WTC11 (cell line): ENCODE results near the gene PTPRU. TPM values are rescaled to one million over a fixed set of nuclear protein-coding genes. Genes with fewer than 3 reads are reported as not detected.
"Not testable (repeated sequence)": the region's sequence is repeated elsewhere in the genome, so short reads cannot be mapped to it uniquely, and the experiment has no call there.

Experiments used
- ATAC-seq: fragments of 200-7000 bp; cut with Tn5 transposase; 2 replicates; pipeline ENCODE4 v1.10.0; 2021; ENCODE audit warnings: mild to moderate bottlenecking, moderate library complexity
- CTCF ChIA-PET: fragments of 300-600 bp; sonication (Branson Sonifier 250); formaldehyde crosslinking; loops from one replicate; lab custom pipeline; 2021; ENCODE audit warnings: antibody characterized with exemption; lab: Charles Lee
- POLR2A ChIA-PET: fragments of 350-600 bp; sonication (Branson Sonifier 250); formaldehyde crosslinking; loops from one replicate; lab custom pipeline; 2021; ENCODE audit warnings: antibody characterized with exemption; lab: Charles Lee
- DNase-seq: peaks from one replicate; pipeline ENCODE4 v3.0.0; 2021; ENCODE audit warnings: low spot score
- H3K27ac Mint-ChIP-seq: 2 replicates; pipeline ENCODE4 v1.8.0; 2021; ENCODE audit warnings: mixed read lengths
- H3K27me3 Mint-ChIP-seq: 2 replicates; pipeline ENCODE4 v1.8.0; 2021; ENCODE audit warnings: low read depth, mild to moderate bottlenecking, moderate library complexity, mixed read lengths
- H3K36me3 Mint-ChIP-seq: 2 replicates; pipeline ENCODE4 v1.8.0; 2021; ENCODE audit warnings: mixed read lengths
- H3K4me1 Mint-ChIP-seq: 2 replicates; pipeline ENCODE4 v1.8.0; 2022; ENCODE audit warnings: mixed read lengths
- H3K4me3 Mint-ChIP-seq: 2 replicates; pipeline ENCODE4 v1.8.0; 2021; ENCODE audit warnings: mild to moderate bottlenecking, moderate library complexity, mixed read lengths
- H3K9me3 Mint-ChIP-seq: 2 replicates; pipeline ENCODE4 v1.8.0; 2021; ENCODE audit warnings: mixed read lengths
- EMX1 ChIP-seq: fragments of 250-450 bp; sonication (Bioruptor Pico); IDR thresholded peaks from 2 replicates; pipeline ENCODE4 v1.8.0; 2021; ENCODE audit warnings: mild to moderate bottlenecking
- ETV6 ChIP-seq: sonication (generic); formaldehyde crosslinking; IDR thresholded peaks from 2 replicates; pipeline ENCODE4 v1.8.1; 2022; ENCODE audit warnings: mild to moderate bottlenecking, missing genetic modification reagents
- FOXJ3 ChIP-seq: sonication (generic); formaldehyde crosslinking; IDR thresholded peaks from 2 replicates; pipeline ENCODE4 v1.9.0; 2021; ENCODE audit warnings: missing genetic modification reagents, mild to moderate bottlenecking, borderline replicate concordance
- IRF2 ChIP-seq: sonication (generic); formaldehyde crosslinking; IDR thresholded peaks from 2 replicates; pipeline ENCODE4 v1.8.0; 2022; ENCODE audit warnings: low read depth, missing genetic modification reagents, borderline replicate concordance
- NFYB ChIP-seq: sonication (generic); formaldehyde crosslinking; conservative IDR thresholded peaks from 2 replicates; pipeline ENCODE4 v1.8.0; 2022; ENCODE audit warnings: low read depth, missing genetic modification reagents
- TCF7 ChIP-seq: sonication (generic); formaldehyde crosslinking; IDR thresholded peaks from 2 replicates; pipeline ENCODE4 v1.8.0; 2022; ENCODE audit warnings: mild to moderate bottlenecking, low read depth, missing genetic modification reagents, moderate library complexity
- ZBTB21 ChIP-seq: sonication (generic); formaldehyde crosslinking; IDR thresholded peaks from 2 replicates; pipeline ENCODE4 v1.8.1; 2023; ENCODE audit warnings: mild to moderate bottlenecking, missing genetic modification reagents, borderline replicate concordance
- ZNF423 ChIP-seq: fragments of 250-450 bp; sonication (Bioruptor Pico); IDR thresholded peaks from 2 replicates; pipeline ENCODE4 v2.1.2; 2022; ENCODE audit warnings: mild to moderate bottlenecking, moderate library complexity
- total RNA-seq: library from RNA; stranded (reverse); gene quantifications from 3 replicates; pipeline ENCODE4 v1.2.3, GENCODE V29; 2021
- TF ChIP-seq, protein P1 (sequence below): fragments of 250-450 bp; sonication (Bioruptor Pico); IDR thresholded peaks from 2 replicates; pipeline ENCODE4 v1.9.0; 2021; ENCODE audit warnings: mild to moderate bottlenecking
- TF ChIP-seq, protein P2 (sequence below): fragments of 250-450 bp; sonication (Bioruptor Pico); IDR thresholded peaks from 2 replicates; pipeline ENCODE4 v2.1.2; 2022; ENCODE audit warnings: mild to moderate bottlenecking, moderate library complexity
- TF ChIP-seq, protein P3 (sequence below): fragments of 250-450 bp; sonication (Bioruptor Pico); conservative IDR thresholded peaks from 2 replicates; pipeline ENCODE4 v1.9.0; 2021; ENCODE audit warnings: mild to moderate bottlenecking
- TF ChIP-seq, protein P4 (sequence below): sonication (generic); formaldehyde crosslinking; IDR thresholded peaks from 2 replicates; pipeline ENCODE4 v1.8.0; 2022; ENCODE audit warnings: mild to moderate bottlenecking, missing genetic modification reagents
- TF ChIP-seq, protein P5 (sequence below): sonication (generic); formaldehyde crosslinking; conservative IDR thresholded peaks from 2 replicates; pipeline ENCODE4 v1.8.1; 2023; ENCODE audit warnings: mild to moderate bottlenecking, low read depth, missing genetic modification reagents, moderate library complexity
- TF ChIP-seq, protein P6 (sequence below): sonication (generic); formaldehyde crosslinking; IDR thresholded peaks from 2 replicates; pipeline ENCODE4 v1.8.1; 2023; ENCODE audit warnings: mild to moderate bottlenecking, missing genetic modification reagents, borderline replicate concordance

PTPRU gene
- total RNA-seq, 1 experiment from 2014 or later: 75.4 TPM

DNA sequence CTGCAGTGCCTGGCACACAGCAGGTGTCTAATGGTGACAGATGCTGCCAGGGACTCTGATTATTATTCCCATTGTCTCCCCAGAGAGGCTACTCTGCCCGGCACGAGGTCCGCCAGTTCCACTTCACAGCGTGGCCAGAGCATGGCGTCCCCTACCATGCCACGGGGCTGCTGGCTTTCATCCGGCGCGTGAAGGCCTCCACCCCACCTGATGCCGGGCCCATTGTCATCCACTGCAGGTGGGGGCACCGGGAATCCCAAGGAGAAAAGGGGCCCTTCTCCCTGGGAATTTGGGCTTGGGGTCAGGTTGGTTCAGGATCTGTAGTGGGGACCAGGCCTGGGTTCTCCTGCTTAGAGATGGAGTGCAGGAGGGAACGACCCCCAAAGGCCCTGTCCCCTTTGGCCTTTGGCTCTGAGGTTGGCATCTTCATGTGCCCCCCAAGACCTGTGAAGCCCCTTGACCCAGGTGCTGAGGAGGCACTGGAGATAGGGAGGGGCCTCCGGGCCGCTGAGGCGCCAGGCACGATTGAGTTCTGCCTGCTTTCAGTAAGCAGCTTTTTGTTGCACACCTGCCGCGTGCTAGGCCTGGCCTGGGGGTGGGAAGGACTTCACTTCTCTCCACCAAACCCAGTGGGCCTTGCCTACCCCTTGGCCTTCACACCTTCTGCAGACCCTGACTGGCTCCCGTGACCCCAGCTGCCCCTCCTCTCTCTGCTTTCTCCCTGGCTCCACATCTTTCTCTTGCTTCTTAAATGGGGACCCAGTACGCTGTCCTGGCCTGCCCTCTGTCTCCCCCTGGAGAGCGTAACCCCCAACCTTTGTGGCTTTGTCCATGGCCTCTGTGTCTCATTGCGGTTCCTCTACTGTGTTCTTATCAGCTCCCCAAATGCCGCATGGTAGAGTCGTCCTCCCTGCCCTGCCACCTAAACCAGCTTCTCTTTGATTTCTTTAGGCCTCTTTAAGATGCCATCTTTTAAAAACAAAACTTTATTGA, 76.4 kb downstream of the PTPRU start:
- ChIA-PET POLR2A (interaction anchor here (0.5 kb wide), 1 partner anchor 45 kb away, joined by 3 read pairs; no protein-coding TSS in a partner anchor), CTCF (interaction anchor here (0.7 to 3.3 kb wide), 14 partner anchors 9 to 82 kb away, joined by 3 to 16 read pairs (median 5); partner anchors contain the start of genes MECR and PTPRU)
- Mint-ChIP-seq H3K36me3 (peaks cover 7% of the 10 kb centered on the region), H3K27ac (0 out of 2 replicates have a peak overlapping the region, but pooled peaks have one; percentile 30), H3K4me3 (no peak overlapping the region), H3K9me3 (no peaks in the 10 kb centered on the region), H3K4me1 (peaks cover 9% of the 10 kb centered on the region), H3K27me3 (no peaks in the 10 kb centered on the region; the same call in 1 of the 2 replicates)
- ATAC-seq (peak; percentile 91), DNase-seq (peak; percentile 56)
- TF ChIP-seq IRF2 (CRISPR knock-in tag): no peak
- TF ChIP-seq, protein P1, sequence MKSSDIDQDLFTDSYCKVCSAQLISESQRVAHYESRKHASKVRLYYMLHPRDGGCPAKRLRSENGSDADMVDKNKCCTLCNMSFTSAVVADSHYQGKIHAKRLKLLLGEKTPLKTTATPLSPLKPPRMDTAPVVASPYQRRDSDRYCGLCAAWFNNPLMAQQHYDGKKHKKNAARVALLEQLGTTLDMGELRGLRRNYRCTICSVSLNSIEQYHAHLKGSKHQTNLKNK (CRISPR knock-in tag): no peak

DNA sequence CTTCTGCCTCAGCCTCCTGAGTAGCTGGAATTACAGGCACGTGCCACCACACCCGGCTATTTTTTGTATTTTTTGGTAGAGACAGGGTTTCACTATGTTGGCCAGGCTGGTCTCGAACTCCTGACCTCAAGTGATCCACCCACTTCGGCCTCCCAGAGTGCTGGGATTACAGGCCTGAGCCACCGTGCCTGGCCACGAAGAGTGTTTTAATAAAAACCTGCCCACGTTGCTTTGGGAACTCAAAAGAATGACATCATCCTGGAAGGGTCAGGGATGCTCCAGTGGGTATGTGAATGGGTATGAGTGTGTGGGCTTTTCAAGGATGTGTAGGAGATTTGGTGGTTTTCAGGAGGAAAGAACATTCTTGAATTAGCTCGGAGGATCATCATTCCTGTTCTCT, 78.4 kb downstream of the PTPRU start:
- POLR2A ChIA-PET, H3K27ac Mint-ChIP-seq, H3K27me3 Mint-ChIP-seq, DNase-seq, H3K4me3 Mint-ChIP-seq, H3K9me3 Mint-ChIP-seq, H3K4me1 Mint-ChIP-seq, ATAC-seq: not testable (repeated sequence)
- CTCF ChIA-PET: interaction anchor here (0.6 to 1.6 kb wide), 2 partner anchors 17 to 188 kb away, joined by 4 to 6 read pairs; no protein-coding TSS in a partner anchor
- peaks cover 11% of the 10 kb centered on the region for H3K36me3 Mint-ChIP-seq

DNA sequence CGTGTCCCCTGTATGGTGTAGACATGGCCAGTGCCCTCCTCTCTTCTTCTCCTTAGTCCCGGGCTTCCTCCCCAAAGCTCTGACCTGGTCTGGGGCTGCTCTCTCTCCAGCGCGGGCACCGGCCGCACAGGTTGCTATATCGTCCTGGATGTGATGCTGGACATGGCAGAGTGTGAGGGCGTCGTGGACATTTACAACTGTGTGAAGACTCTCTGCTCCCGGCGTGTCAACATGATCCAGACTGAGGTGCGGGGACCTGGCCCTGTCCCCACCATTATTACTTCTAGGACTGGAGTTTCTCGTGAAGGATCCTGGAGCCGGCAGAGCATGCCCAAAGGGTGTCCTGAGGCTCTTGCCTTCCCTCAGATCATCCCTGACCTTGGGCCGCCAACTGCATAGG, 78.9 kb downstream of the PTPRU start:
- Mint-ChIP-seq H3K27ac (peak overlapping the region; percentile 74; the same call in 1 of the 2 replicates), H3K4me3 (no peak overlapping the region), H3K9me3 (no peaks in the 10 kb centered on the region), H3K27me3 (no peaks in the 10 kb centered on the region; the same call in 1 of the 2 replicates)
- ChIA-PET CTCF (interaction anchor here (0.5 to 1.6 kb wide), 3 partner anchors 16 to 207 kb away, joined by 3 to 6 read pairs (median 4); no protein-coding TSS in a partner anchor), POLR2A (interaction anchor here (0.5 kb wide), 1 partner anchor 298 kb away, joined by 3 read pairs; no protein-coding TSS in a partner anchor)
- DNase-seq (no peak), ATAC-seq (no peak)
- TF ChIP-seq, protein P2, sequence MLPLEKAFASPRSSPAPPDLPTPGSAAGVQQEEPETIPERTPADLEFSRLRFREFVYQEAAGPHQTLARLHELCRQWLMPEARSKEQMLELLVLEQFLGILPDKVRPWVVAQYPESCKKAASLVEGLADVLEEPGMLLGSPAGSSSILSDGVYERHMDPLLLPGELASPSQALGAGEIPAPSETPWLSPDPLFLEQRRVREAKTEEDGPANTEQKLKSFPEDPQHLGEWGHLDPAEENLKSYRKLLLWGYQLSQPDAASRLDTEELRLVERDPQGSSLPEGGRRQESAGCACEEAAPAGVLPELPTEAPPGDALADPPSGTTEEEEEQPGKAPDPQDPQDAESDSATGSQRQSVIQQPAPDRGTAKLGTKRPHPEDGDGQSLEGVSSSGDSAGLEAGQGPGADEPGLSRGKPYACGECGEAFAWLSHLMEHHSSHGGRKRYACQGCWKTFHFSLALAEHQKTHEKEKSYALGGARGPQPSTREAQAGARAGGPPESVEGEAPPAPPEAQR: no peak
- TF ChIP-seq ETV6 (CRISPR knock-in tag) (no peak), FOXJ3 (CRISPR knock-in tag) (no peak), ZNF423 (CRISPR knock-in tag) (no peak), NFYB (no peak), ZBTB21 (CRISPR knock-in tag) (no peak), EMX1 (CRISPR knock-in tag) (no peak), TCF7 (CRISPR knock-in tag) (no peak), IRF2 (CRISPR knock-in tag) (no peak)
- TF ChIP-seq, protein P3, sequence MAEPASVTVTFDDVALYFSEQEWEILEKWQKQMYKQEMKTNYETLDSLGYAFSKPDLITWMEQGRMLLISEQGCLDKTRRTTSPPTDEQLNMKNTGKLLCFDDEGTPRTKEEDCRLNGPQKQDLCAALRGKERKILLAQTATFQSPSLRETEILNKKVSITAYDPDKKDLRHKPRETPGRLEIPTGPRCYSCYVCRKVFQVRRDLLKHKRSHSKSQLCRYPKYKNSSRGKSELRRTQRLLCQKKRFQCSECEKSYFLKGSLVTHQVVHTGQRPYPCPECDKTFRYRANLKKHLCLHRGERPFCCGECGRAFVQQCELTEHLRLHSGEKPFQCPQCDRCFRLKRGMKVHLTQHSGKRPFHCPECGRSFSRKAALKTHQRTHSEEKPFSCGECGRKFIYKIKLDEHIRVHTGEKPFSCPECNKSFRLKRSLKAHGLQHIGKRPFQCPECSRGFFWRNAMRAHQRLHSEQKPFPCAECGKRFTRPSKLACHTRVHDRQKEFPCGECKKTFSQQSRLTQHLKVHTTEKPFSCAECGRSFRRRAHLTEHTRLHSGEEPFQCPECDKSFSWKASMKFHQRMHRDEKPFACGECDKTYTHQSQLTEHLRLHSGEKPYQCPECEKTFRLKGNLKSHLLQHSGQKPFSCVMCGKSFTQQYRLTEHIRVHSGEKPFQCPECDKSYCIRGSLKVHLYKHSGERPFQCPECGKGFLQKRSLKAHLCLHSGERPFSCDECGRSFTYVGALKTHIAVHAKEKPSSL (CRISPR knock-in tag): no peak
- TF ChIP-seq, protein P4, sequence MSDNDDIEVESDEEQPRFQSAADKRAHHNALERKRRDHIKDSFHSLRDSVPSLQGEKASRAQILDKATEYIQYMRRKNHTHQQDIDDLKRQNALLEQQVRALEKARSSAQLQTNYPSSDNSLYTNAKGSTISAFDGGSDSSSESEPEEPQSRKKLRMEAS: no peak
- TF ChIP-seq, protein P5, sequence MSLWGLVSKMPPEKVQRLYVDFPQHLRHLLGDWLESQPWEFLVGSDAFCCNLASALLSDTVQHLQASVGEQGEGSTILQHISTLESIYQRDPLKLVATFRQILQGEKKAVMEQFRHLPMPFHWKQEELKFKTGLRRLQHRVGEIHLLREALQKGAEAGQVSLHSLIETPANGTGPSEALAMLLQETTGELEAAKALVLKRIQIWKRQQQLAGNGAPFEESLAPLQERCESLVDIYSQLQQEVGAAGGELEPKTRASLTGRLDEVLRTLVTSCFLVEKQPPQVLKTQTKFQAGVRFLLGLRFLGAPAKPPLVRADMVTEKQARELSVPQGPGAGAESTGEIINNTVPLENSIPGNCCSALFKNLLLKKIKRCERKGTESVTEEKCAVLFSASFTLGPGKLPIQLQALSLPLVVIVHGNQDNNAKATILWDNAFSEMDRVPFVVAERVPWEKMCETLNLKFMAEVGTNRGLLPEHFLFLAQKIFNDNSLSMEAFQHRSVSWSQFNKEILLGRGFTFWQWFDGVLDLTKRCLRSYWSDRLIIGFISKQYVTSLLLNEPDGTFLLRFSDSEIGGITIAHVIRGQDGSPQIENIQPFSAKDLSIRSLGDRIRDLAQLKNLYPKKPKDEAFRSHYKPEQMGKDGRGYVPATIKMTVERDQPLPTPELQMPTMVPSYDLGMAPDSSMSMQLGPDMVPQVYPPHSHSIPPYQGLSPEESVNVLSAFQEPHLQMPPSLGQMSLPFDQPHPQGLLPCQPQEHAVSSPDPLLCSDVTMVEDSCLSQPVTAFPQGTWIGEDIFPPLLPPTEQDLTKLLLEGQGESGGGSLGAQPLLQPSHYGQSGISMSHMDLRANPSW (CRISPR knock-in tag): no peak
- TF ChIP-seq, protein P6, sequence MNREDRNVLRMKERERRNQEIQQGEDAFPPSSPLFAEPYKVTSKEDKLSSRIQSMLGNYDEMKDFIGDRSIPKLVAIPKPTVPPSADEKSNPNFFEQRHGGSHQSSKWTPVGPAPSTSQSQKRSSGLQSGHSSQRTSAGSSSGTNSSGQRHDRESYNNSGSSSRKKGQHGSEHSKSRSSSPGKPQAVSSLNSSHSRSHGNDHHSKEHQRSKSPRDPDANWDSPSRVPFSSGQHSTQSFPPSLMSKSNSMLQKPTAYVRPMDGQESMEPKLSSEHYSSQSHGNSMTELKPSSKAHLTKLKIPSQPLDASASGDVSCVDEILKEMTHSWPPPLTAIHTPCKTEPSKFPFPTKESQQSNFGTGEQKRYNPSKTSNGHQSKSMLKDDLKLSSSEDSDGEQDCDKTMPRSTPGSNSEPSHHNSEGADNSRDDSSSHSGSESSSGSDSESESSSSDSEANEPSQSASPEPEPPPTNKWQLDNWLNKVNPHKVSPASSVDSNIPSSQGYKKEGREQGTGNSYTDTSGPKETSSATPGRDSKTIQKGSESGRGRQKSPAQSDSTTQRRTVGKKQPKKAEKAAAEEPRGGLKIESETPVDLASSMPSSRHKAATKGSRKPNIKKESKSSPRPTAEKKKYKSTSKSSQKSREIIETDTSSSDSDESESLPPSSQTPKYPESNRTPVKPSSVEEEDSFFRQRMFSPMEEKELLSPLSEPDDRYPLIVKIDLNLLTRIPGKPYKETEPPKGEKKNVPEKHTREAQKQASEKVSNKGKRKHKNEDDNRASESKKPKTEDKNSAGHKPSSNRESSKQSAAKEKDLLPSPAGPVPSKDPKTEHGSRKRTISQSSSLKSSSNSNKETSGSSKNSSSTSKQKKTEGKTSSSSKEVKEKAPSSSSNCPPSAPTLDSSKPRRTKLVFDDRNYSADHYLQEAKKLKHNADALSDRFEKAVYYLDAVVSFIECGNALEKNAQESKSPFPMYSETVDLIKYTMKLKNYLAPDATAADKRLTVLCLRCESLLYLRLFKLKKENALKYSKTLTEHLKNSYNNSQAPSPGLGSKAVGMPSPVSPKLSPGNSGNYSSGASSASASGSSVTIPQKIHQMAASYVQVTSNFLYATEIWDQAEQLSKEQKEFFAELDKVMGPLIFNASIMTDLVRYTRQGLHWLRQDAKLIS (CRISPR knock-in tag): no peak
- TF ChIP-seq, all 79 proteins: peak for 0
- peaks cover 11% of the 10 kb centered on the region for H3K36me3 Mint-ChIP-seq
- no peaks in the 10 kb centered on the region for H3K4me1 Mint-ChIP-seq
